Trophoblast cell (in vitro differentiated cells and primary cell): ENCODE measurements around the gene FAM184B.

Source experiments
- DNase-seq, 2 donors: peaks; one replicate each; pipeline ENCODE4 v3.0.0-alpha.2; 2016
- H2AFZ ChIP-seq: 2 replicates; pipeline ENCODE4 v1.6.1; 2013; ENCODE audit warnings: low read length, moderate library complexity, mild to moderate bottlenecking; ENCODE audit not compliant: insufficient read depth, poor library complexity
- H2AK5ac ChIP-seq: 2 replicates; pipeline ENCODE4 v1.6.1; 2013; ENCODE audit warnings: mild to moderate bottlenecking, low read length
- H2BK120ac ChIP-seq: 2 replicates; pipeline ENCODE4 v1.6.1; 2013; ENCODE audit warnings: low read length, mild to moderate bottlenecking, moderate library complexity; ENCODE audit not compliant: insufficient read depth, poor library complexity
- H2BK12ac ChIP-seq: 2 replicates; pipeline ENCODE4 v1.6.1; 2013; ENCODE audit warnings: mild to moderate bottlenecking, low read length, moderate library complexity
- H2BK5ac ChIP-seq: 2 replicates; pipeline ENCODE4 v1.6.1; 2013; ENCODE audit warnings: low read length, low read depth, moderate library complexity, mild to moderate bottlenecking; ENCODE audit not compliant: poor library complexity
- H3K14ac ChIP-seq: 2 replicates; pipeline ENCODE4 v1.6.1; 2013; ENCODE audit warnings: mild to moderate bottlenecking, low read length
- H3K18ac ChIP-seq: 2 replicates; pipeline ENCODE4 v1.6.1; 2013; ENCODE audit warnings: mild to moderate bottlenecking, low read length
- H3K23ac ChIP-seq: 2 replicates; pipeline ENCODE4 v1.6.1; 2013; ENCODE audit warnings: low read length
- H3K27ac ChIP-seq: 2 replicates; pipeline ENCODE4 v1.5.1; 2013; ENCODE audit warnings: low read depth, mild to moderate bottlenecking, inconsistent platforms, low read length, moderate library complexity
- H3K27me3 ChIP-seq: 2 replicates; pipeline ENCODE4 v1.6.1; 2013; ENCODE audit warnings: inconsistent platforms, mild to moderate bottlenecking, low read length, moderate library complexity; ENCODE audit not compliant: insufficient read depth
- H3K36me3 ChIP-seq, 2 experiments: 1 replicate in 1 of 2; 2 replicates in 1 of 2; pipeline ENCODE4 v1.6.1; 2013; ENCODE audit warnings: low read length in 2 of 2, mild to moderate bottlenecking in 2 of 2, moderate library complexity in 1 of 2; ENCODE audit not compliant: insufficient read depth in 2 of 2, control insufficient read depth in 1 of 2
- H3K4ac ChIP-seq: 2 replicates; pipeline ENCODE4 v1.6.1; 2013; ENCODE audit warnings: low read depth, mild to moderate bottlenecking, low read length, moderate library complexity
- H3K4me1 ChIP-seq, 2 experiments: 1 replicate in 1 of 2; 2 replicates in 1 of 2; pipeline ENCODE4 v1.6.1; 2013; ENCODE audit warnings: low read length in 2 of 2, mild to moderate bottlenecking in 2 of 2, moderate library complexity in 1 of 2; ENCODE audit not compliant: insufficient read depth in 2 of 2, control insufficient read depth in 1 of 2
- H3K4me2 ChIP-seq: 2 replicates; pipeline ENCODE4 v1.6.1; 2013; ENCODE audit warnings: inconsistent platforms, mild to moderate bottlenecking, low read length, moderate library complexity
- H3K4me3 ChIP-seq: 2 replicates; pipeline ENCODE4 v1.5.1; 2013; ENCODE audit warnings: mild to moderate bottlenecking, low read depth, low read length, inconsistent platforms
- H3K79me1 ChIP-seq: one replicate; pipeline ENCODE4 v1.6.1; 2013; ENCODE audit warnings: low read length
- H3K79me2 ChIP-seq: 2 replicates; pipeline ENCODE4 v1.6.1; 2013; ENCODE audit warnings: low read length, mild to moderate bottlenecking; ENCODE audit not compliant: control insufficient read depth, insufficient read depth, poor library complexity
- H3K9ac ChIP-seq: 2 replicates; pipeline ENCODE4 v1.6.1; 2013; ENCODE audit warnings: mild to moderate bottlenecking, low read length
- H3K9me3 ChIP-seq: 2 replicates; pipeline ENCODE4 v1.6.1; 2013; ENCODE audit warnings: low read depth, mild to moderate bottlenecking, control low read depth, inconsistent platforms, low read length; ENCODE audit not compliant: insufficient read depth
- H4K12ac ChIP-seq: 2 replicates; pipeline ENCODE4 v1.6.1; 2013; ENCODE audit warnings: low read depth, mild to moderate bottlenecking, low read length, moderate library complexity
- H4K8ac ChIP-seq: 2 replicates; pipeline ENCODE4 v1.6.1; 2013; ENCODE audit warnings: low read depth, mild to moderate bottlenecking, low read length, moderate library complexity
- H4K91ac ChIP-seq: one replicate; pipeline ENCODE4 v1.6.1; 2013; ENCODE audit warnings: low read depth, mild to moderate bottlenecking, low read length, moderate library complexity
- WGBS: extraction: QIAGEN DNeasy Blood & Tissue Kit; methylation state at CpG from one replicate; pipeline ENCODE4 v1.1.7; 2013; ENCODE audit warnings: missing lambda C conversion rate; ENCODE audit not compliant: insufficient read length, insufficient coverage; ENCODE audit errors: extremely low coverage; 5-methylcytosine and 5-hydroxymethylcytosine counted together

The FAM184B gene

GRCh38 chr4:17797808-17798207 is 16.4 kb upstream of the FAM184B start:
- Histone ChIP-seq H4K8ac (no peak overlapping the region), H2BK5ac (no peak overlapping the region), H3K79me2 (no peaks in the 10 kb centered on the region), H2BK120ac (no peak overlapping the region), H3K9me3 (no peaks in the 10 kb centered on the region), H3K36me3 (peaks cover 2 to 4% of the 10 kb centered on the region in 2 experiments), H3K18ac (no peak overlapping the region), H3K14ac (no peak overlapping the region), H2AK5ac (no peak overlapping the region), H3K27ac (no peak overlapping the region), H4K91ac (no peak overlapping the region), H2BK12ac (no peak overlapping the region), H3K79me1 (no peaks in the 10 kb centered on the region), H2AFZ (no peak overlapping the region), H3K4me1 (no peaks in the 10 kb centered on the region), H3K27me3 (no peaks in the 10 kb centered on the region), H4K12ac (no peak overlapping the region), H3K4me3 (no peak overlapping the region), H3K9ac (no peak overlapping the region), H3K4ac (no peak overlapping the region), H3K23ac (no peak overlapping the region), H3K4me2 (no peak overlapping the region)
- DNase-seq = no peak
- no CpG with 5 or more reads among the region's 1 CpG for WGBS

DNA sequence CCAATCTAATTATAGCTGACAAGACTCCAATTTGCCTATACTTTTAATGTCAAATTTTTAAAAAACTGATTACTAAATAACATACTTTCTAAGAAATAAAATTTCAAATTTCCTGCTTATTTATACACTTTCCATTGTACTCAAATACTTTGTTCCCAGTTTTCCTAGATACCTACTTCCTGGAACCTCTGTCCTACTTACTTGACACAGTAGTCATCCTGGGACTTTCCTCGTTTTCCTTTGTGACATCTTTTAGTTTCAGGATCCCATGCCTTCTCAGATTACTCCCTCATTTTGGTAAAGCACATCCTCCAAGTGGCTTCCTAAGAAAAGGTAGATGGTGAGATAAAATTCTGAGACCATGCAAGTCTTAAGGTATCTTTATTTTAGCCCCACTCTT is 13.3 kb upstream of the FAM184B start:
- WGBS = no CpG with 5 or more reads among the region's 1 CpG
- H4K8ac ChIP-seq = no peak overlapping the region
- H2BK12ac ChIP-seq = no peak overlapping the region
- no peak overlapping the region for H2BK5ac ChIP-seq
- no peaks in the 10 kb centered on the region for H3K79me2 ChIP-seq
- no peak overlapping the region for H3K4me2 ChIP-seq
- H3K9ac ChIP-seq = no peak overlapping the region
- no peak overlapping the region for H3K23ac ChIP-seq
- no peak overlapping the region for H3K27ac ChIP-seq
- H2BK120ac ChIP-seq = no peak overlapping the region
- H4K91ac ChIP-seq = no peak overlapping the region
- H2AK5ac ChIP-seq = no peak overlapping the region
- no peak overlapping the region for H2AFZ ChIP-seq
- no peak overlapping the region for H3K14ac ChIP-seq
- no peaks in the 10 kb centered on the region for H3K9me3 ChIP-seq
- H3K4ac ChIP-seq = no peak overlapping the region
- no peaks in the 10 kb centered on the region for H3K27me3 ChIP-seq
- no peaks in the 10 kb centered on the region for H3K79me1 ChIP-seq
- H3K18ac ChIP-seq = no peak overlapping the region
- H4K12ac ChIP-seq = no peak overlapping the region
- no peak overlapping the region for H3K4me3 ChIP-seq
- DNase-seq = no peak
- peaks cover 2 to 5% of the 10 kb centered on the region in 2 experiments for H3K36me3 ChIP-seq
- H3K4me1 ChIP-seq = no peaks in the 10 kb centered on the region

- H4K8ac ChIP-seq = no peak overlapping the region
- no peak overlapping the region for H4K12ac ChIP-seq
- no peak overlapping the region for H3K23ac ChIP-seq
- H3K14ac ChIP-seq = no peak overlapping the region
- H2BK120ac ChIP-seq = no peak overlapping the region
- no peak overlapping the region for H2AK5ac ChIP-seq
- H2AFZ ChIP-seq = no peak overlapping the region
- peak in 1 of 2 donors; percentile 70 for DNase-seq
- no peak overlapping the region for H2BK12ac ChIP-seq
- H3K27ac ChIP-seq = no peak overlapping the region
- H3K79me2 ChIP-seq = no peaks in the 10 kb centered on the region
- H3K4me3 ChIP-seq = no peak overlapping the region
- peaks cover 0 to 3% of the 10 kb centered on the region in 2 experiments for H3K36me3 ChIP-seq
- H3K27me3 ChIP-seq = no peaks in the 10 kb centered on the region
- H3K18ac ChIP-seq = no peak overlapping the region
- no peaks in the 10 kb centered on the region for H3K4me1 ChIP-seq
- H3K9me3 ChIP-seq = no peaks in the 10 kb centered on the region
- H3K9ac ChIP-seq = no peak overlapping the region
- H2BK5ac ChIP-seq = no peak overlapping the region
- H3K79me1 ChIP-seq = no peaks in the 10 kb centered on the region
- no peak overlapping the region for H3K4ac ChIP-seq
- no peak overlapping the region for H4K91ac ChIP-seq
- H3K4me2 ChIP-seq = no peak overlapping the region
Observed at GRCh38 chr4:17788956-17789355, 7.5 kb upstream of the FAM184B start.

DNA sequence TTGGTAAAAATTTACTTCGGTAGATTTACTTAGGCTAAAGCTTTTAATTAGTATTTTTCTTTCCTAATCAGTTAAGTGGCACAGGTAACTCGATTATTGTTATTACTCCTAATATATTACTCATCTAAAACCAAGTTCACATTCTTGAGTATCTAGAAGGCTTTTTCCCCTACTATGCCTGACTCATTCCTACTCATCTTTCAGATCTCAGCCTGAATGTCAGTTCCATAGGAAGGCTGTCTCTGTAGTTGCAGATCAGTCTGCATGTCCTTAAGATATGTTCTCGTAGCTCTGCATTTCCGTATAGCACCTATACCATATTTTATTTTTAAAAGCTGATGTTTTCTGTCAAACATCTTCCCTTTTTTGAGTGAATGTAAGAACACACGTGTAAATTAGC is 5.9 kb upstream of the FAM184B start:
- Histone ChIP-seq H3K27ac (no peak overlapping the region), H4K12ac (no peak overlapping the region), H3K79me2 (no peaks in the 10 kb centered on the region), H3K36me3 (peaks cover 0 to 3% of the 10 kb centered on the region in 2 experiments), H3K4me2 (no peak overlapping the region), H3K14ac (no peak overlapping the region), H3K18ac (no peak overlapping the region), H4K91ac (no peak overlapping the region), H2AK5ac (no peak overlapping the region), H2BK120ac (no peak overlapping the region), H2AFZ (no peak overlapping the region), H2BK5ac (no peak overlapping the region), H4K8ac (no peak overlapping the region), H3K79me1 (no peaks in the 10 kb centered on the region), H3K4me3 (no peak overlapping the region), H3K4me1 (no peaks in the 10 kb centered on the region), H2BK12ac (no peak overlapping the region), H3K9ac (no peak overlapping the region), H3K23ac (no peak overlapping the region), H3K27me3 (peaks cover under 1% of the 10 kb centered on the region), H3K9me3 (no peaks in the 10 kb centered on the region), H3K4ac (no peak overlapping the region)
- no CpG with 5 or more reads among the region's 5 CpGs for WGBS
- peak in 1 of 2 donors; percentile 27 for DNase-seq
